HL-60/S4 (cell line): ENCODE results near the gene C12orf75.
"Not testable (repeated sequence)": the region's sequence is repeated elsewhere in the genome, so short reads cannot be mapped to it uniquely, and the experiment has no call there.

Experiments
- in situ Hi-C: fragments of 300-500 bp; cut with MboI; formaldehyde crosslinking; loops from 2 replicates; pipeline ENCODE4 v1.14.3; 2022; ENCODE audit warnings: low sequenced_read_pairs

The C12orf75 gene

GRCh38 chr12:105309384-105309783, 21.1 kb upstream of the C12orf75 start:
- in situ Hi-C loops: not testable (repeated sequence)

- in situ Hi-C loops: not testable (repeated sequence)
Observed at GRCh38 chr12:105310476-105311085, 19.9 kb upstream of the C12orf75 start.

DNA sequence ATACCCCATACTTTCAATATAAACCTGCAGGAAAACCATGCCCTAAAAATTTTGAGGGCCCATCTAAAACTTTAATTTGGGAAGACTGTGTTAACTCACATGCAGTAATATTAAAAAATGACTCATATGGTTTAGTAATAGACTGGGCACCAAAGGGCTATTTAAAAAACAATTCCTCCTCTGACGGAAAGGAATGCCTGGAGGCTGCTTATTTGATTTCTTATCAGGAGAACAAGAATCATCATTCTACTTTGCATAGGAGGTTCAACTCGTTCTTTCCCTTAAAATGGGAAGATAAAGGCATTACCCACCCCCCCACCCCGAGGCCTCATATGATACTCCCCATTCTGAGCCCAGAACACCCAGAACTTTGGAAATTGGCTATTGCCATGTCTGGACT, 18.6 kb upstream of the C12orf75 start:
- in situ Hi-C loops: not testable (repeated sequence)

GRCh38 chr12:105313755-105314154, 16.7 kb upstream of the C12orf75 start:
- in situ Hi-C loops: not testable (repeated sequence)

- in situ Hi-C loops: no loop called here
Observed at GRCh38 chr12:105315130-105315529, 15.4 kb upstream of the C12orf75 start.

DNA sequence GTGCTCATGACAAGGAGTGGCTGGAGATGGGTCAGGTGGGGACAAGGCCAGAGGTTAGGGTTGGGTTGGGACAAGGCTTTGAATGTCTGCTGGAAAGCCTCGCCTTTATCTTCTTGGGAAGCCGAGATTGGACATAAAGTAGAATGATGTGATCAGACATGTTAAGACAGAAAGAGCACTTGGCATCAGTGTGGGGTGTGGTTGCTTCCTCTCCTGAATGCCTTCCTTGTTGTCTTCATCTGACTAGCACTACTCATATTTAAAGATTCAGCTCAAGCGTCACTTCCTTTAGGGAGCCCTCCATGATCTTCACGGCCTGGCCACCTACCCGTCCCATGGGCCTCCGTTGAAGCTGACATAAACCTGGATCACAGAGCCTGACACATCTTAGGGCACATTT, 14.8 kb upstream of the C12orf75 start:
- in situ Hi-C loops: no loop called here

DNA sequence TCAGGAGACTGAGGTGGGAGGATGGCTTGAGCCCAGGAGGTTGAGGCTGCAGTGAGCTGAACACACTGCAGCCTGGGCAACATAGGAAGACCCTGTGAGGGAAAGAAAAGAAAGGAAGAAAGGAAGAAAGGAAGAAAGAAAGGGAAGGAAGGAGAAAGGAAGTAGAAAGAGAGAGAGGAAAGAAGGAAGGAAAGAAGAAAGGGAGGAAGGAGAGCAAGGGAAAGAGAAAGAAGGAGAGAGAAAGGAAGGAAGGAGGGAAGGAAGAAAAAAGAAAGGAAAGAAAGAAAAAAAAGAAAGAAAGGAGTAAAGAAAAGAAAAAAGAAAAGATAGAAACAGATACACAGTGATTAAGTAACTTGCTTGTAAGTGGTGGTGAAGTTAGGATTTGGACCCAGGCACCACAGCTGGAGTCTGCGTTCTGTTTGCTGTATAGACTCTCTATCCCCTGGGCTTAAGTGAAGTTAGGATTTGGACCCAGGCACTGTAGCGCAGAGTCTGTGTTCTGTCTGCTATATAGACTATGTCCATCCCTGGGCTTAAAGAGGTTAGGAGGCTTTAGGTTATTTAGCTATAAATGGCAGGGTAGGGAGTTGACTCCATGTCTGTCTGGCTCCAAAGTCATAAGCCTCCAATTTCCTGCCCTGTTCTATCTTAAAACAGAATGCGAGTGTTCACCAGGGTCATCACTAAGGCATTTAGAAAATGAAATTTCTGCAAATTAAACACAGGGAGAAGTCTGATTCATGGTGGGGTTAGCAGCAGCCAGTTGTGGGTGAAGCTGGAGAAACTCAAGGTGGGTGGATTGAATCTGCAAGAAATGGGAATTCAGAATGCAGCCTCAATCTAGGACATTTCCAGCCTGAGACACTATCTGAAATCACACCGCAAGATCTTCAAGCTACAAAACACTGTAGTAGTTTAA, 13.3 kb upstream of the C12orf75 start:
- in situ Hi-C loops: no loop called here

DNA sequence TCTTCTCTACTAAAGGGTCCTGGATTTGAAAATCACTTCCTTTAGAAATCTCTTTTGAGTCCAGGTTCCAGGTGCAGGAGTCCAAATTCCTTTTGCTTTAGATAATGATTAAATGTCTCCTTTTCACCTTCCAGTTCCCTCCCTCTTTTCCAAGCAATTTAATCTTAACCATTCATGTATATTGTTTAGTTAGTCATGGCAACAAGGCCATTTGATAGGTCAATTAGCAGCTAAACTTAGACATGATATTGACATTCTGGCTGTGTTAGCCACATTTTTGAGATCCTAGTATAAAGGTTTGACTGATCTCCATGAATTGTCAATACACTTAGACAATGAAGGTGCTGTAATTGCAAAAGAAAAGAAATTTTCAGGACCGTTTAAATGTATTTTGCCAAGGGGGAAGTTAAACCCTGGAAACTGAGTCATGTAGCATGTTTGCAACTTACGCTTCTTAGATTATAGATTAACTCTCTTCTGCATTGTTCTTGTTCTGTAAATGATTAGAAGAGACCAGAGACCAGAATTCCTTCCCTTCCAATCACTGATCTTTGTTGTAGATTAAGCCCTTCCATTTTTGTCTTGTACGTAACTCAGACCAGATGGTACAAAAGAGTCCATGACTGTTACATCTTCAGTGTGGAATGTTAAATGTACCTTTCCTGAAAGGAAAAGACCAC, 12.4 kb upstream of the C12orf75 start:
- in situ Hi-C loops: no loop called here

GRCh38 chr12:105318651-105319483, 11.6 kb upstream of the C12orf75 start:
- in situ Hi-C loops: no loop called here

DNA sequence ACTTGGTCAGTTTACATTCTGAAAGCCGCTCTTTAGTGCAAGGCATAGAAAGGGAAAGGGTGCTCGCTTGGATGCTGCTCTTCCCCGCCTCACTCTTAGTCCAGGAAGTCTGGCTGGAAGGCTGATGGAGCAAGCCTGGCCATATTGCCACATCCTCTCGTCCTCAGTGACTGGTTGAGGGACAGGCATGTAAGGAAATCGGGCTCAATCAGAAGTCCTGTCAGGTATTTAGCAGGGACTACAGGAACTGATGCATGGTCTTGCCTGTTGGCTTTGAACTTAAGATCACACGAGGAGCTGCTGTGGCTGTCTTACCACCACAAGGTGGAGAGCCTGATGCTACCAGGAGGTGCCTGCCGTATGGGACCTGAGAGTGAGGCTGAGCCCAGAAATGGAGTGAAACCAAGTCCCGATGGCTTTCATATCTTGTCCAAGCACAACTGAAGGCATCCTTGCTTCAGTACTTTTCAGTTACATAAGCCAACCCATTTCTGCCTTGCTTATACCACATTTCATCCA, 10.7 kb upstream of the C12orf75 start:
- in situ Hi-C loops: no loop called here

DNA sequence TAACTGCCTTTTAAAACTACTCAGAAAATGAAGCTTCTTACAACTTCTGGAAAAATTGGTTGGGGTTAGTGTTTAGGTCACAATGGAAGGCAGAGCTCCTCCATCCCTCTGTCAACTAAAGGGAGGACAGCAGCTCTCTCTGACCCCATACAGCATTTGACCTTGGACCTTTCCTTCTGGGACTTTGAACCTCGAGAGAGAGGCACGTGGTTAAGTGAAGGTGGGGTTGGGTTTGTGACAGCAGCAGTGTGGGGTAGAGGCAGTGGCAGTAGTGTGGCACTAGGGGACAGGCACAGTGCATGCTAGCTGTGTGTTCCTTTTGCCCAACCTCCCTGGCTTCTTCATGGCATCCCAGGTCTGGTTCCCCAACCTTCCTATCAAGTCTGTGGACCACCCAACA, 9.4 kb upstream of the C12orf75 start:
- in situ Hi-C loops: no loop called here

DNA sequence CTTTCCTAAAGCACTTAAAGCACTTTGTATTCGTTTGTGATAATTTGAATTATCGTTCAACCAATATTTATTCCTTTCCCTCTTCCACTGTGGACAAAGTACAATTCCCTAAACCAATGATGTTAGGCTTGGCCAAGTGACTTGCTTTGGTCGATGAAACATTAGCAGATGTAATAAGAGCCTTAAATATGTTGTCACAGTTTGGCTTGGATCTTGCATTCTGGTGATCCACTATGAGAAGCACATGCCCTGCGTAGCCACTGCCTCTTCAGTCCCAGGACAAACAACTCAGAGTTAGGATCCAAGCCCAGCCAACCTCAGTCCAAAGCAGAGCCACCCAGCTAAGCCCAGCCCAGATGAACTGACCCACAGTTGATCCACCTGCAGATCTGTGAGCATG, 8.4 kb upstream of the C12orf75 start:
- in situ Hi-C loops: no loop called here

DNA sequence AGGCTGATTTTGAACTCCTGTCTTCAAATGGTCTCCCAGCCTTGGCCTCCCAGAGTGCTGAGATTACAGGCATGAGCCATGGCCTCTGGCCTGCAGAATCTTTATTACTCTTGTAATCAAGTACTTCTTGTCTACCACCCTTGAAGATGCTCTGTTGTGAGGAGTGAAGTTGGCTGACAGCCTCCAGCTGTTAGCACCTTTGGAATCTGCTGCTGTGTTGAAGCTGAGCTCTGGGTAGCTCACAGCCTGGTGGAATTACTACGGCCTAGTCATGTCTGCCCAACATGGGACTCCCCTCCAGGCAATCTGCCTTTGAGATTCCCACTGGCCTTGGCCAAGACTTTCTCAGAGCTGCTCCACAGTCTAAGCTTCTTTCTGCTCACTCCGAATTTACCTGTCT, 5.8 kb upstream of the C12orf75 start:
- in situ Hi-C loops: no loop called here

DNA sequence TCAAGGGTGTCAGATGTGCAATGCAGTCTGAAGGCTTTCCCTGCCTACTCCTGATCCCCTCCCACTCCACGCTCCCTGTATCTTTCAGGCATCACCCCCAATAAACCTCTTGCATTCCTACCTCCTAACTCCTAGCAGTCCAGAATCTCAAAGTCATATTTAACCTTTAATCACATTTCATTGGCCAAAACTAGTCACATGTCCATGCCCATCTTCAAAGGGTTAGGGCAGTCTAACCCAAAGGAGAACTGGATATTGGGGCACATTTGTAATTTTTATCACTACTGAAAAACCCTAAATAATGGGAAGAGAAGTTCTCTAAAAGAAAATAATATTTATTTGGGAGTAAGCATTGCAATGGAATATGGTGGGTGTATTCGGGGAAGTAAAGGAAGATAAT, 5.4 kb upstream of the C12orf75 start:
- in situ Hi-C loops: no loop called here

- in situ Hi-C loops: no loop called here
Observed at GRCh38 chr12:105329926-105330282, 587 bp upstream of the C12orf75 start.

- in situ Hi-C loops: no loop called here
Observed at GRCh38 chr12:105330931-105331804, 677 bp downstream of the C12orf75 start.

DNA sequence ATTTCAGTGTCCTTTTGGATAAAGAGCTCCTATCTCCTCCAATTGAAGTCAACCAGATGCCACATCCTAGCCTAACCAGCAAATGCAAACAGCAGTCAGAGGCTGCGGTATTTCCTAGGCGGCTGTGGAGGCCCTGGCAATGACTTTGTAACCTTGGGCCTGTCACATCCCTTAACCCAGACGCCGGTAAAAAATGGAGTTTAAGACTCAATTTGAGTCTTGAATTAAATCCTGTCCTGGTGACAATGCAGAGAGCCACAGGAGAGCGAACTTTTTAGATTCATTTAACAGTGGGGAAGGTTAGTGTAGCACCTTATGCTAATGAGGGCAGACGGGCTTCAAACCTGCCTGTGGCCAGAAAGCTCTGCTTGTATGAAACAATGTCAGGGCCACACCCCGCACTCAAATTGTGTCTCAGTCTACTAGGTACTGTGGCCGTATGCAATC, 1.3 kb downstream of the C12orf75 start:
- in situ Hi-C loops: no loop called here

DNA sequence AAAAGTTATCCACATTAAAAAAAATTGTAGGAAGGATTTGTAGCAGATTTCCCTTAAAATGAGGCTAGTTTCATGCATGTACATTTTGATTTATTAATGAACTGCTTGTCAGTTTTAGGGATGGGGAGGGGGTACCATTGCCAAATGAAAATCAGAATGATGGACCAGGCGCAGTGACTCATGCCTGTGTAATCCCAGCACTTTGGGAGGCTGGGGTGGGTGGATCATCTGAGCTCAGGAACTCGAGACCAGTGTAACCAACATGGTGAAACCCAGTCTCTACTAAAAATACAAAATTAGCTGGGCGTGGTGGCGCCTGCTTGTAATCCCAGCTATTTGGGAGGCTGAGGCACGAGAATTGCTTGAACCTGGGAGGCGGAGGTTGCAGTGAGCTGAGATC, 1.8 kb downstream of the C12orf75 start:
- in situ Hi-C loops: not testable (repeated sequence)

GRCh38 chr12:105332925-105333324, 2.4 kb downstream of the C12orf75 start:
- in situ Hi-C loops: no loop called here

- in situ Hi-C loops: no loop called here
Observed at GRCh38 chr12:105334001-105334400, 3.5 kb downstream of the C12orf75 start.
